ENCODE data around the gene LRRC4C. TPM values are rescaled to one million over a fixed set of nuclear protein-coding genes. Genes with fewer than 3 reads are reported as not detected.

Gene LRRC4C
- total and polyA plus RNA-seq, 12 donors, result 0.15 to 0.93 (median 0.40) TPM

DNA sequence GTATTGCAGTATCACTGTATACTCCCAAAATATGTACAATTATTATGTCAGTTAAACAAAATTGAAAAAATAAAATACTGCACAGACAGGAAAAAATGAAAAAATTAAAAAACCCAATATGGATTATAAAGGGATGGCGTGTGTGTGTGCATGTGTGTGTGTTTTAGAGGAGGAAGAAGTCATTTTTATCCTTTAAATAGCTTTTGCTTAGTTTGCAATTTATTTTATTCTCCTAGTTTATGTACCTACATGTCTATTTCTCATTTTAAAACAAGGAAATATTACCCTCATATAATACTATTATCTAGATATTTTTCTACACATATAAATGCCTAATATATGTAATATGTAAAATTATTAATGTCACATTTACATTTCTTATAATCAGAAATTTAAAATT, 1144.3 kb downstream of the LRRC4C start:
- H3K27ac ChIP-seq, result no peak overlapping the region
- H3K27me3 ChIP-seq, result no peaks in the 10 kb centered on the region
- intact Hi-C loops (cut with DNase I), result loop anchor here in 1 of 10 donors (10.0 kb wide), 1 partner anchor 60 kb away; no protein-coding TSS in a partner anchor
- WGBS, 2 donors, result 90% methylated on average over 1 of the region's 1 CpG
- ATAC-seq (no peak), DNase-seq (no peak)
- no peaks in the 10 kb centered on the region for H3K36me3 ChIP-seq
- H3K9me3 ChIP-seq, result peaks cover 0 to 3% (median 0%) of the 10 kb centered on the region in 11 donors
- no peak overlapping the region for H3K4me3 ChIP-seq
- TF ChIP-seq, protein P1, sequence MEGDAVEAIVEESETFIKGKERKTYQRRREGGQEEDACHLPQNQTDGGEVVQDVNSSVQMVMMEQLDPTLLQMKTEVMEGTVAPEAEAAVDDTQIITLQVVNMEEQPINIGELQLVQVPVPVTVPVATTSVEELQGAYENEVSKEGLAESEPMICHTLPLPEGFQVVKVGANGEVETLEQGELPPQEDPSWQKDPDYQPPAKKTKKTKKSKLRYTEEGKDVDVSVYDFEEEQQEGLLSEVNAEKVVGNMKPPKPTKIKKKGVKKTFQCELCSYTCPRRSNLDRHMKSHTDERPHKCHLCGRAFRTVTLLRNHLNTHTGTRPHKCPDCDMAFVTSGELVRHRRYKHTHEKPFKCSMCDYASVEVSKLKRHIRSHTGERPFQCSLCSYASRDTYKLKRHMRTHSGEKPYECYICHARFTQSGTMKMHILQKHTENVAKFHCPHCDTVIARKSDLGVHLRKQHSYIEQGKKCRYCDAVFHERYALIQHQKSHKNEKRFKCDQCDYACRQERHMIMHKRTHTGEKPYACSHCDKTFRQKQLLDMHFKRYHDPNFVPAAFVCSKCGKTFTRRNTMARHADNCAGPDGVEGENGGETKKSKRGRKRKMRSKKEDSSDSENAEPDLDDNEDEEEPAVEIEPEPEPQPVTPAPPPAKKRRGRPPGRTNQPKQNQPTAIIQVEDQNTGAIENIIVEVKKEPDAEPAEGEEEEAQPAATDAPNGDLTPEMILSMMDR (IDR thresholded peaks at IDR 0.05), result no peak
- no peaks in the 10 kb centered on the region for H3K4me1 ChIP-seq

DNA sequence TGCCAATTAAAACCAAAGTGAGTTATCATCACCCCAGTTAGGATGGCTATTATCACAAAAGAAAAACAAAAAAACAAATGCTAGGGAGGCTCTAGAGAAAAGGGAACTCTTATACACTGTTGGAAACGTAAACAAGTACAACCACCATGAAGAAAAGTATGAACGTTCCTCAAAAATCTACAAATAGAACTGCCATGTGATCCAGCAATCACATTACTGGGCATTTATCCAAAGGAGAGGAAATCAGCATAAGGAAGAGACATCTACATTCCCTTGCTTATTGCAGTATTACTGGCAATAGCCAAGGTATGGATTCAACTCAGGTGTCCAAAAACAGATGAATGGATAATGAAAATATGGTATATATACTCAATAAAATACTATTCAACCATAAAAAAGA, 1145.1 kb downstream of the LRRC4C start:
- no peak for DNase-seq
- Histone ChIP-seq H3K27ac (no peak overlapping the region), H3K4me1 (no peaks in the 10 kb centered on the region), H3K4me3 (no peak overlapping the region), H3K36me3 (no peaks in the 10 kb centered on the region), H3K27me3 (no peaks in the 10 kb centered on the region), H3K9me3 (peaks cover 0 to 3% (median 0%) of the 10 kb centered on the region in 11 donors)
- TF ChIP-seq, protein P1 (IDR thresholded peaks at IDR 0.05), result no peak
- ATAC-seq, result no peak
- intact Hi-C loops (cut with DNase I), result loop anchor here in 1 of 10 donors (10.0 kb wide), 1 partner anchor 60 kb away; no protein-coding TSS in a partner anchor
- 9 to 11% methylated on average over 2 of the region's 2 CpGs for WGBS, 2 donors

DNA sequence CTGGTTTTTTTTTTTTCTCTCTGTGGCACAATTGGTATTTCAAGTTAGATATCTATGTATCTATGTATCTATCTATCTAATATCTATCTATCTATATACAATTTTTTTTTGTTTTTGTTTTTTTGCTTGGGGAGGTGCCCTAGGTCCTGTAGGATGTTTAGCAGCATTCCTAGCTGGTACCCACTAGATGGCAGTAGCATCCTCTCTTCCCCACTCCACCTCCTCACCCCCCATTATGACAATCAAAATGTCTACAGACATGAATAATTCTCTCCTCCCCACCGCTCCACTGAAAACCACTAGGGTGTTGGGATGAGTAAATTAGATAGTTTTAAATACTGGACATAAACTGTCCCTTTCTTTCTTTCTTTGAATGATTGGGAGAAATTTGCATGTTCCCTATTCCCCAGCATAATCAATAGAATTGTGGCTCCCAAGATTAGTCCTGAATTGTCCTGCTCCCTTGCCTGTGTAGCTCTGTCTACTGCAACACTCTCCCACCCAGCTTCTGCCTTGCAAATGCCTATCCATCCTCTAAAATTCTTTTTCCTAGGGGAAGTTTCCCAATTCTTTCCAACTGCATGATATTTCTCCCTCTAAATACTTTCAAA, 1152.4 kb downstream of the LRRC4C start:
- WGBS, 2 donors, result 15 to 30% methylated on average over 1 of the region's 1 CpG
- Histone ChIP-seq H3K4me1 (no peaks in the 10 kb centered on the region), H3K27me3 (no peaks in the 10 kb centered on the region), H3K27ac (no peak overlapping the region), H3K9me3 (no peaks in the 10 kb centered on the region), H3K4me3 (no peak overlapping the region), H3K36me3 (no peaks in the 10 kb centered on the region)
- DNase-seq (no peak), ATAC-seq (no peak)
- TF ChIP-seq, protein P1 (IDR thresholded peaks at IDR 0.05), result peak in 7 of 9 donors; percentile 30 to 54 (median 42)
- intact Hi-C loops (cut with DNase I), result no loop called here

DNA sequence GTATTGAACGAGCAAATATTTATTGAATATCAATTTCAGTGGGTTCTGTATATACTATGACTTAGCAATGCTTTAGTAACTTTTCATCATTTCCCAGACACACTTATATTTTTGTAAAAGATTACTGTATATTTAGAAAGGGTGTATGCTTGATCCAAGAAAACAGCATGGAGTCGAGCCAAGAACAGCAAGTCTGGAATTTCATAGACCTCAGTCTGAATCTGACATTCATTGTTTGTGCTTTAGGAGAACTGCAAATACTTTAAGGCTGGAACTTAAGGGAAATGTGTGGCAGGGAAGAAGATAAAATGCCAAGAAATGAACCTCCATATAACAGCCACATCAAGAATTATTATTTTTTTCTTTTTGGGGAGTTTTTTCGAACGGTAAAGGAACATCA, 1156.8 kb downstream of the LRRC4C start:
- no peak for ATAC-seq
- Histone ChIP-seq H3K9me3 (no peaks in the 10 kb centered on the region), H3K4me3 (no peak overlapping the region), H3K27ac (no peak overlapping the region), H3K27me3 (peaks cover 0 to 4% (median 0%) of the 10 kb centered on the region in 7 donors), H3K4me1 (no peaks in the 10 kb centered on the region), H3K36me3 (no peaks in the 10 kb centered on the region)
- intact Hi-C loops (cut with DNase I), result no loop called here
- TF ChIP-seq, protein P1 (IDR thresholded peaks at IDR 0.05), result no peak
- WGBS, 2 donors, result 48 to 50% methylated on average over 4 of the region's 4 CpGs
- DNase-seq, result no peak
